ENCODE results near the gene NME9. TPM values are rescaled to one million over a fixed set of nuclear protein-coding genes. Genes with fewer than 3 reads are reported as not detected.

NME9 gene
- total and polyA plus RNA-seq, 2 donors (not counting 3 experiments of a cell fraction or from before 2014, with no cell fraction given) = 0.08 TPM; not detected in 1

DNA sequence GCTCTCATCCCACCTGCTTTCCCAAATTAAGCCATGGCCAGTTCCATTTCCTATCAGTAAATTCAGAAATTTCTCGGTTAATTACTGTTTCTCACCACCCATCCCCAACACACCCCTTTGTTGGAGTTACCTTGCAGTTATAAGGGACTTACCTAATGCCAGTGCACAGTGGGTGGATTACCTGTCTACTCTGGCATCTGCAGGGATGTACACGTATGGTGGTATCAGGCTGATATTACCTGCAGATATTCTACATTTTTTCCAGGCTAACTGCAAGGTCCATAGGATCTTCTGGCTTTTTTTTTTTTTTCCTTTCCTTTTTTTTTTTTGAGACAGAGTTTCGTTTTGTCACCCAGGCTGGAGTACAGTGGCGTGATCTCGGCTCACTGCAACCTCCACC lies 10.9 kb upstream of the NME9 start:
- no peak overlapping the region for H3K27ac ChIP-seq (ENCODE audit: insufficient read depth, low read depth, low read length)
- no peak overlapping the region for H3K9ac ChIP-seq (replicated peaks; ENCODE audit: extremely low read depth, insufficient read depth, low read length)
- no peaks in the 10 kb centered on the region for H3K79me2 ChIP-seq (ENCODE audit: control insufficient read depth, insufficient read depth, low read length)
- no peaks in the 10 kb centered on the region for H3K36me3 ChIP-seq (ENCODE audit: control insufficient read depth in 2 of 2, extremely low read depth in 1 of 2, insufficient read depth in 2 of 2, low read length in 2 of 2)
- BruUV-seq (replicated peaks) = no TSS peak
- no peaks in the 10 kb centered on the region for H3K9me1 ChIP-seq (replicated peaks; ENCODE audit: control insufficient read depth, extremely low read depth, insufficient read depth, low read length)
- H3K9me3 ChIP-seq (replicated peaks; ENCODE audit: control insufficient read depth, insufficient read depth, low read length) = no peaks in the 10 kb centered on the region
- H3K27me3 ChIP-seq (ENCODE audit: control insufficient read depth in 2 of 2, insufficient read depth in 2 of 2, low read length in 2 of 2) = peaks cover 2 to 4% of the 10 kb centered on the region in 2 experiments
- H4K20me1 ChIP-seq (replicated peaks; ENCODE audit: control insufficient read depth, extremely low read depth, insufficient read depth, low read length) = no peaks in the 10 kb centered on the region
- TF ChIP-seq POLR2AphosphoS5 (IDR thresholded peaks at IDR 0.05; ENCODE audit: insufficient read depth, low read depth, low read length) = no peak
- no peak overlapping the region for H2AFZ ChIP-seq (ENCODE audit: low read depth, low read length)
- intact Hi-C loops (cut with micrococcal nuclease) = loop anchor here (10.0 kb wide), 1 partner anchor 604 kb away; the partner anchor contains the start of genes FOXL2 and FOXL2NB
- no peaks in the 10 kb centered on the region for H3K4me1 ChIP-seq (ENCODE audit: control insufficient read depth, extremely low read depth, insufficient read depth, low read length)
- no peak for FAIRE-seq
- DNase-seq (ENCODE audit: low read depth, low spot score) = no peak
- H3K4me3 ChIP-seq (replicated peaks in 1 of 3; ENCODE audit: insufficient read depth in 1 of 3, low read depth in 1 of 3, low read length in 3 of 3) = no peak overlapping the region
- ChIA-PET CTCF (no interaction called here), POLR2A (no interaction called here)
- dilution Hi-C loops (cut with MboI; ENCODE audit: extremely low pct_ligation_motif_present, low sequenced_read_pairs) = no loop called here
- no peak overlapping the region for H3K4me2 ChIP-seq (ENCODE audit: insufficient read depth, low read length)

GRCh38 chr3:138338811-138339210 lies 9.2 kb upstream of the NME9 start:
- DNase-seq (ENCODE audit: low read depth, low spot score) = no peak
- intact Hi-C loops (cut with micrococcal nuclease) (loop anchor here (10.0 kb wide), 1 partner anchor 256 kb away; the partner anchor contains the start of gene CEP70), dilution Hi-C loops (cut with MboI; ENCODE audit: extremely low pct_ligation_motif_present, low sequenced_read_pairs) (no loop called here)
- H3K27ac ChIP-seq (ENCODE audit: insufficient read depth, low read depth, low read length) = no peak overlapping the region
- ChIA-PET CTCF (interaction anchor here (2.2 kb wide), 1 partner anchor 27 kb away, joined by 4 read pairs; no protein-coding TSS in a partner anchor), POLR2A (no interaction called here)
- H3K4me1 ChIP-seq (ENCODE audit: control insufficient read depth, extremely low read depth, insufficient read depth, low read length) = no peaks in the 10 kb centered on the region
- H3K27me3 ChIP-seq (ENCODE audit: control insufficient read depth in 2 of 2, insufficient read depth in 2 of 2, low read length in 2 of 2) = peaks cover 8 to 11% of the 10 kb centered on the region in 2 experiments
- no peaks in the 10 kb centered on the region for H3K36me3 ChIP-seq (ENCODE audit: control insufficient read depth in 2 of 2, extremely low read depth in 1 of 2, insufficient read depth in 2 of 2, low read length in 2 of 2)
- no peak overlapping the region for H3K9ac ChIP-seq (replicated peaks; ENCODE audit: extremely low read depth, insufficient read depth, low read length)
- no peak overlapping the region for H2AFZ ChIP-seq (ENCODE audit: low read depth, low read length)
- H3K4me3 ChIP-seq (replicated peaks in 1 of 3; ENCODE audit: insufficient read depth in 1 of 3, low read depth in 1 of 3, low read length in 3 of 3) = no peak overlapping the region
- H3K9me1 ChIP-seq (replicated peaks; ENCODE audit: control insufficient read depth, extremely low read depth, insufficient read depth, low read length) = no peaks in the 10 kb centered on the region
- H4K20me1 ChIP-seq (replicated peaks; ENCODE audit: control insufficient read depth, extremely low read depth, insufficient read depth, low read length) = no peaks in the 10 kb centered on the region
- BruUV-seq (replicated peaks) = no TSS peak
- no peak overlapping the region for H3K4me2 ChIP-seq (ENCODE audit: insufficient read depth, low read length)
- no peaks in the 10 kb centered on the region for H3K79me2 ChIP-seq (ENCODE audit: control insufficient read depth, insufficient read depth, low read length)
- no peak for TF ChIP-seq EZH2 (IDR thresholded peaks at IDR 0.05; ENCODE audit: borderline replicate concordance, low read depth, low read length, severe bottlenecking)
- TF ChIP-seq POLR2A (IDR thresholded peaks at IDR 0.05; ENCODE audit: low read depth, low read length) = no peak
- TF ChIP-seq, protein P1, sequence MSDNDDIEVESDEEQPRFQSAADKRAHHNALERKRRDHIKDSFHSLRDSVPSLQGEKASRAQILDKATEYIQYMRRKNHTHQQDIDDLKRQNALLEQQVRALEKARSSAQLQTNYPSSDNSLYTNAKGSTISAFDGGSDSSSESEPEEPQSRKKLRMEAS (IDR thresholded peaks at IDR 0.05; ENCODE audit: insufficient read depth, insufficient read length) = no peak
- TF ChIP-seq MYC (IDR thresholded peaks at IDR 0.05; ENCODE audit: low read depth, low read length) = no peak
- no peak for TF ChIP-seq CTCF (IDR thresholded peaks at IDR 0.05; ENCODE audit: extremely low read depth in 1 of 2, insufficient read depth in 1 of 2, low read depth in 1 of 2, low read length in 2 of 2)
- no peak for TF ChIP-seq POLR2AphosphoS5 (IDR thresholded peaks at IDR 0.05; ENCODE audit: insufficient read depth, low read depth, low read length)
- no peak for TF ChIP-seq JUN (IDR thresholded peaks at IDR 0.05; ENCODE audit: borderline replicate concordance, insufficient read depth, insufficient read length, low read depth)
- TF ChIP-seq GATA2 (IDR thresholded peaks at IDR 0.05; ENCODE audit: insufficient read depth, insufficient read length, low read depth, low read length) = no peak
- no peaks in the 10 kb centered on the region for H3K9me3 ChIP-seq (replicated peaks; ENCODE audit: control insufficient read depth, insufficient read depth, low read length)
- no peak for FAIRE-seq

All from endothelial cell of umbilical vein (primary cell).